ENCODE measurements around the gene L3MBTL4.

L3MBTL4 gene

GRCh38 chr18:6362559-6363129 lies 52.1 kb downstream of the L3MBTL4 start:
- no peak for DNase-seq

- no peak for DNase-seq
These were observed 57.0 kb downstream of the L3MBTL4 start for GRCh38 chr18:6357668-6358067.

- no peak for DNase-seq
These were observed 58.7 kb downstream of the L3MBTL4 start for GRCh38 chr18:6355789-6356589.

- DNase-seq, result no peak
These were observed 62.4 kb downstream of the L3MBTL4 start for GRCh38 chr18:6352275-6352674.

- no peak for DNase-seq
These were observed 71.7 kb downstream of the L3MBTL4 start for GRCh38 chr18:6342990-6343389.

- DNase-seq, result no peak
These were observed 73.0 kb downstream of the L3MBTL4 start for GRCh38 chr18:6341709-6342108.

GRCh38 chr18:6341303-6341702 lies 73.4 kb downstream of the L3MBTL4 start:
- no peak for DNase-seq

- DNase-seq, result no peak
These were observed 74.6 kb downstream of the L3MBTL4 start for GRCh38 chr18:6340121-6340520.

GRCh38 chr18:6336239-6336638 lies 78.5 kb downstream of the L3MBTL4 start:
- DNase-seq, result no peak

- DNase-seq, result no peak
These were observed 80.7 kb downstream of the L3MBTL4 start for GRCh38 chr18:6333981-6334380.

GRCh38 chr18:6331872-6332271 lies 82.8 kb downstream of the L3MBTL4 start:
- DNase-seq, result no peak

- DNase-seq, result no peak
These were observed 83.9 kb downstream of the L3MBTL4 start for GRCh38 chr18:6330786-6331185.

GRCh38 chr18:6328621-6329010 lies 86.1 kb downstream of the L3MBTL4 start:
- no peak for DNase-seq

GRCh38 chr18:6327895-6328620 lies 86.7 kb downstream of the L3MBTL4 start:
- DNase-seq, result no peak

- DNase-seq, result no peak
These were observed 87.2 kb downstream of the L3MBTL4 start for GRCh38 chr18:6327485-6327884.

- DNase-seq, result no peak
These were observed 88.1 kb downstream of the L3MBTL4 start for GRCh38 chr18:6326566-6326965.

GRCh38 chr18:6323319-6323889 lies 91.3 kb downstream of the L3MBTL4 start:
- DNase-seq, result no peak

GRCh38 chr18:6315517-6316331 lies 99.0 kb downstream of the L3MBTL4 start:
- DNase-seq, result no peak

- no peak for DNase-seq
These were observed 101.3 kb downstream of the L3MBTL4 start for GRCh38 chr18:6313415-6313814.

GRCh38 chr18:6311456-6312215 lies 103.1 kb downstream of the L3MBTL4 start:
- DNase-seq, result no peak

- no peak for DNase-seq
These were observed 104.0 kb downstream of the L3MBTL4 start for GRCh38 chr18:6310714-6311113.

GRCh38 chr18:6297875-6298274 lies 116.8 kb downstream of the L3MBTL4 start:
- DNase-seq, result no peak
